Fibroblast of lung (primary cell): ENCODE results near the gene PCDHGA4.

Experiments
- EZH2 ChIP-seq: IDR thresholded peaks from 2 replicates; pipeline ENCODE4 v1.5.1; 2012; ENCODE audit warnings: low read length, control low read depth, mild to moderate bottlenecking; ENCODE audit errors: missing control alignments
- TF ChIP-seq, protein P1 (sequence below), 2 donors: IDR thresholded peaks in 1 of 2; conservative IDR thresholded peaks in 1 of 2; 1 replicate in 1 of 2; 2 replicates in 1 of 2; pipeline ENCODE4 v1.5.1; 2011 to 2012; ENCODE audit warnings: low read length in 2 of 2, control low read depth in 1 of 2, inconsistent platforms in 1 of 2, low read depth in 1 of 2, mild to moderate bottlenecking in 1 of 2

DNA sequence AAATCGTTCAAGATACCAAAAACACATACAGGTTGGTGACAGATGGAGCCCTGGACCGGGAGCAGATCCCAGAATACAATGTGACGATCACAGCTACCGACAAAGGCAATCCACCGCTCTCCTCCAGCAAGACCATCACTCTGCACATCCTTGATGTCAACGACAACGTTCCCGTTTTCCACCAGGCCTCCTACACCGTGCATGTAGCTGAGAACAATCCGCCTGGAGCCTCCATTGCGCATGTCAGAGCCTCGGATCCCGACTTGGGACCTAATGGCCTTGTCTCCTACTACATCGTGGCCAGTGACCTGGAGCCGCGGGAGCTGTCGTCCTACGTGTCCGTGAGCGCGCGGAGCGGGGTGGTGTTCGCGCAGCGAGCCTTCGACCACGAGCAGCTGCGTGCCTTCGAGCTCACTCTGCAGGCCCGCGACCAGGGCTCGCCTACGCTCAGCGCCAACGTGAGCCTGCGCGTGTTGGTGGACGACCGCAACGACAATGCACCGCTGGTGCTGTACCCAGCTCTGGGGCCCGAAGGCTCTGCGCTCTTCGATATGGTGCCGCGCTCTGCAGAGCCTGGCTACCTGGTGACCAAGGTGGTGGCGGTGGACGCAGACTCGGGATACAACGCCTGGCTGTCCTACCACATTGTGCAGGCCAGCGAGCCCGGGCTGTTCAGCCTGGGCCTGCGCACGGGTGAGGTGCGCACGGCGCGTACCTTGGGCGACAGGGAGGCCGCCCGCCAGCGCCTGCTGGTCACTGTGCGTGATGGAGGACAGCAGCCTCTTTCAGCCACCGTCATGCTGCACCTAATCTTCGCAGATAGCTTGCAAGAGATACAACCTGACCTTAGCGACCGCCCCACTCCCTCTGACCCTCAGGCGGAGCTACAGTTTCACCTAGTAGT lies 17.0 kb downstream of the PCDHGA4 start:
- TF ChIP-seq, protein P1, sequence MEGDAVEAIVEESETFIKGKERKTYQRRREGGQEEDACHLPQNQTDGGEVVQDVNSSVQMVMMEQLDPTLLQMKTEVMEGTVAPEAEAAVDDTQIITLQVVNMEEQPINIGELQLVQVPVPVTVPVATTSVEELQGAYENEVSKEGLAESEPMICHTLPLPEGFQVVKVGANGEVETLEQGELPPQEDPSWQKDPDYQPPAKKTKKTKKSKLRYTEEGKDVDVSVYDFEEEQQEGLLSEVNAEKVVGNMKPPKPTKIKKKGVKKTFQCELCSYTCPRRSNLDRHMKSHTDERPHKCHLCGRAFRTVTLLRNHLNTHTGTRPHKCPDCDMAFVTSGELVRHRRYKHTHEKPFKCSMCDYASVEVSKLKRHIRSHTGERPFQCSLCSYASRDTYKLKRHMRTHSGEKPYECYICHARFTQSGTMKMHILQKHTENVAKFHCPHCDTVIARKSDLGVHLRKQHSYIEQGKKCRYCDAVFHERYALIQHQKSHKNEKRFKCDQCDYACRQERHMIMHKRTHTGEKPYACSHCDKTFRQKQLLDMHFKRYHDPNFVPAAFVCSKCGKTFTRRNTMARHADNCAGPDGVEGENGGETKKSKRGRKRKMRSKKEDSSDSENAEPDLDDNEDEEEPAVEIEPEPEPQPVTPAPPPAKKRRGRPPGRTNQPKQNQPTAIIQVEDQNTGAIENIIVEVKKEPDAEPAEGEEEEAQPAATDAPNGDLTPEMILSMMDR (conservative IDR thresholded peaks at IDR 0.05 in 1 of 2, IDR thresholded peaks at IDR 0.05 in 1 of 2; ENCODE audit: low read depth in 1 of 2, low read length in 2 of 2), result no peak
- TF ChIP-seq EZH2, result no peak
